ENCODE measurements around the gene CCNJL. TPM values are rescaled to one million over a fixed set of nuclear protein-coding genes. Genes with fewer than 3 reads are reported as not detected.

Gene CCNJL, protein sequence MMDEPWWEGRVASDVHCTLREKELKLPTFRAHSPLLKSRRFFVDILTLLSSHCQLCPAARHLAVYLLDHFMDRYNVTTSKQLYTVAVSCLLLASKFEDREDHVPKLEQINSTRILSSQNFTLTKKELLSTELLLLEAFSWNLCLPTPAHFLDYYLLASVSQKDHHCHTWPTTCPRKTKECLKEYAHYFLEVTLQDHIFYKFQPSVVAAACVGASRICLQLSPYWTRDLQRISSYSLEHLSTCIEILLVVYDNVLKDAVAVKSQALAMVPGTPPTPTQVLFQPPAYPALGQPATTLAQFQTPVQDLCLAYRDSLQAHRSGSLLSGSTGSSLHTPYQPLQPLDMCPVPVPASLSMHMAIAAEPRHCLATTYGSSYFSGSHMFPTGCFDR
- total RNA-seq, result not detected

DNA sequence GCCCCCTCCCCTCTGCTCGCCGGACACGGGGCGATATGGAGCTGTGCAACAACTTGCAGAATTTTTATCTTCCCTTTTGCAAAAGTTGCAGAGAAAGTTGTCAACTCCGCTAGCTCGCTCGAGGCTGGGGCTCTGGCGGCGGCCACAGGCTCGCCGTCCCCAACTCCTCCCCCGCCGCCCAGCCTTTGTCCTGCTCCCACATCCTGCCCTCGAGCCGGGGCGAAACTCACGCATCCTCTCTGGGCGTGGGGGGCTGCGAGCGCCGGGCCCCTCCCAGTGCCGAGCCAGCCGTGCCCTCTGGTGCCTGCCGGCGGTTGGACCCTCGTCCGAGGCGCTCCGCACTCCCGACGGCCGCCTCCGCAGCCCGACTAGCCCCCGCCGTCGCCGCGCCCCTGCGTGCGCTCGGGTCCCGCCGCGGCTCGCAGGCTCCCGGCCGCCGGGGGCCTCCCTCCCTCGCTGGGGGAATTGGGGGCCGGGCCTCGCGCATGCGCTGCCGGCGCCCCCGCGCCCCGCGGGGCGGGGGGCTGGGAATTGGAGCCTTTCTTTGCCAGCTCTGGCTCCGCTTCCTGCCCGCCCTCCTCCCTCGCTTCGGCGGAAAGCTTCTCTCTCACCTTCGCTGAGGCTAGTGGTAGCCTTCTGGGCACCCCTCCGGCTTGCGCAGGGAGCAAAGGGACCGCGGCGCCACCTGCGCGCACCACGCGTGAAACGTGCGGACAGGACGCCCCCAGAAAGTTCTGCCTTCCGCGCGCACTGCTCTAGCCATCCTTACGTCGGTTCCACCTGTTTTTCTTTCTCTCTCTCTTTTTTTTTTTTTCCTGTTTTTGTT lies at the start of gene CCNJL:
Gene CCNJL, minus strand, starts transcription at position 431 of the 826 bp plus-strand sequence. CDS start 641 bp downstream, outside the sequence.
- Mint-ChIP-seq H3K36me3 (ENCODE audit: low read depth) (no peaks in the 10 kb centered on the region), H3K27ac (no peak within 1 kb of the TSS), H3K9me3 (no peaks in the 10 kb centered on the region), H3K4me1 (peaks cover 14% of the 10 kb centered on the region), H3K4me3 (peak within 1 kb of the TSS; percentile 67), H3K27me3 (peaks cover 68% of the 10 kb centered on the region)
- no peak for DNase-seq
- CTCF ChIA-PET, result interaction anchor here (0.6 kb wide), 1 partner anchor 23 kb away, joined by 3 read pairs; no protein-coding TSS in a partner anchor
- POLR2A ChIA-PET, result no interaction called here

DNA sequence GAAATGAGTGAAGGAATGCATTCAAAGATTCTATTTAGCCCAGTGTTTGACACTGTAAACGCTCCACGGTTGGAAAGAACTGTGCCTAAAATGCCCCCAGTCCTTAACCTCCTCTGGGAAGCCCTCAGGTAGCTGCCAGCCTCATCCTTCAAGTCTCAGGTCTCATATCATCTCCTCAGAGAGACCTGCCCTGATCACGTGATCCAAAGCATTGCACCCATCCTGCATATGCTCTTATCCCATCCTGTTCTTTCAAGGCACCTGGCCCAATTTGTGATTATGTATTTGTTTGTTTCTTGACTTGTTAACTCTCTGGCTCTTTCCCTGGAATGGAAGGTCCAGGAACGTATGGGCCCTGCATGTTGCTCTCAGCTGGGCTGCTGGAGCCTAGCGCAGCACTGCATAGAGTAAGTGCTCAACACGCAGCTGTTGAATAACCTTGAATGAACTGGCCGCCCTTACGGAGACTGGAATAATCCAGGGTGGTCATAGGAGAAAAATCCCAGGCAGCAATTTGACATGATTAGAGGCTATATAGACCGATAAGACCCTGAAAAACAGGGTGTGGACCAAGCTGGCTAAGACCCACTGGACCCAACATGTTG lies 49.4 kb upstream of the CCNJL start:
- no peak for DNase-seq
- Mint-ChIP-seq H3K27ac (no peak overlapping the region), H3K27me3 (no peaks in the 10 kb centered on the region), H3K4me3 (no peak overlapping the region), H3K4me1 (no peaks in the 10 kb centered on the region), H3K36me3 (ENCODE audit: low read depth) (no peaks in the 10 kb centered on the region), H3K9me3 (no peaks in the 10 kb centered on the region)
- ChIA-PET CTCF (interaction anchor here (1.2 kb wide), 1 partner anchor 9 kb away, joined by 4 read pairs; the partner anchor contains the start of gene C1QTNF2), POLR2A (no interaction called here)

GRCh38 chr5:160360310-160360709 lies 47.9 kb upstream of the CCNJL start:
- H3K4me1 Mint-ChIP-seq, result no peaks in the 10 kb centered on the region
- H3K9me3 Mint-ChIP-seq, result no peaks in the 10 kb centered on the region
- POLR2A ChIA-PET, result no interaction called here
- no peak overlapping the region for H3K27ac Mint-ChIP-seq
- H3K4me3 Mint-ChIP-seq, result no peak overlapping the region
- no peak for DNase-seq
- no peaks in the 10 kb centered on the region for H3K27me3 Mint-ChIP-seq
- CTCF ChIA-PET, result interaction anchor here (0.7 kb wide), 1 partner anchor 16 kb away, joined by 5 read pairs; no protein-coding TSS in a partner anchor
- H3K36me3 Mint-ChIP-seq (ENCODE audit: low read depth), result no peaks in the 10 kb centered on the region

GRCh38 chr5:160359816-160360215 lies 47.5 kb upstream of the CCNJL start:
- CTCF ChIA-PET, result interaction anchor here (0.7 kb wide), 1 partner anchor 16 kb away, joined by 5 read pairs; no protein-coding TSS in a partner anchor
- Mint-ChIP-seq H3K4me1 (no peaks in the 10 kb centered on the region), H3K9me3 (no peaks in the 10 kb centered on the region), H3K27me3 (no peaks in the 10 kb centered on the region), H3K27ac (no peak overlapping the region), H3K4me3 (no peak overlapping the region), H3K36me3 (ENCODE audit: low read depth) (no peaks in the 10 kb centered on the region)
- POLR2A ChIA-PET, result no interaction called here
- DNase-seq, result no peak

DNA sequence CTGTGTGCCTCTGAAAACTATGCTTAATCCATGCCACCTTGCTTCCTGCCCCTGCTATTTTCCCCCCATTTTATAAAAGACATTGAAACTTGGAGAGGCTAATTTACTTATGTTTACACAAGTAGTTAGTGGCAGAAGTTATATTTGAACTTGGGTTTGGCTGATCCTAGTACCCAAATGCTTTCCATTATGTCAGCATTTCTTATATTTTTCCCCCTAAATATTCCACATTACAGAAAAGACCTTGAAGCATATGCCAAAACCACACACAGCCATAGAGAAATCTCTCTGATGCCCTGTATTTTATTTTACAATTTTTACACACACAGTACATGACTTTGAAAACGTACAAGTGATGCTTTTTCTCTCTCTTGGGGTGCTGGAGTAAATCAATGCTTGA lies 46.9 kb upstream of the CCNJL start:
- H3K27me3 Mint-ChIP-seq, result no peaks in the 10 kb centered on the region
- no peak overlapping the region for H3K4me3 Mint-ChIP-seq
- H3K4me1 Mint-ChIP-seq, result no peaks in the 10 kb centered on the region
- ChIA-PET POLR2A (interaction anchor here (0.6 kb wide), 1 partner anchor 491 kb away, joined by 3 read pairs; no protein-coding TSS in a partner anchor), CTCF (no interaction called here)
- no peak overlapping the region for H3K27ac Mint-ChIP-seq
- no peaks in the 10 kb centered on the region for H3K36me3 Mint-ChIP-seq (ENCODE audit: low read depth)
- H3K9me3 Mint-ChIP-seq, result no peaks in the 10 kb centered on the region
- DNase-seq, result no peak

- Mint-ChIP-seq H3K4me1 (no peaks in the 10 kb centered on the region), H3K9me3 (no peaks in the 10 kb centered on the region), H3K27me3 (no peaks in the 10 kb centered on the region), H3K36me3 (ENCODE audit: low read depth) (no peaks in the 10 kb centered on the region), H3K4me3 (no peak overlapping the region), H3K27ac (no peak overlapping the region)
- ChIA-PET POLR2A (no interaction called here), CTCF (no interaction called here)
- no peak for DNase-seq
Observed at GRCh38 chr5:160357861-160358411, 45.6 kb upstream of the CCNJL start.

GRCh38 chr5:160357394-160357793 lies 45.0 kb upstream of the CCNJL start:
- no peak overlapping the region for H3K27ac Mint-ChIP-seq
- no peak overlapping the region for H3K4me3 Mint-ChIP-seq
- CTCF ChIA-PET, result no interaction called here
- POLR2A ChIA-PET, result no interaction called here
- no peaks in the 10 kb centered on the region for H3K9me3 Mint-ChIP-seq
- no peaks in the 10 kb centered on the region for H3K36me3 Mint-ChIP-seq (ENCODE audit: low read depth)
- DNase-seq, result no peak
- no peaks in the 10 kb centered on the region for H3K27me3 Mint-ChIP-seq
- no peaks in the 10 kb centered on the region for H3K4me1 Mint-ChIP-seq

GRCh38 chr5:160356550-160357347 lies 44.4 kb upstream of the CCNJL start:
- no peaks in the 10 kb centered on the region for H3K36me3 Mint-ChIP-seq (ENCODE audit: low read depth)
- H3K4me3 Mint-ChIP-seq, result no peak overlapping the region
- ChIA-PET POLR2A (no interaction called here), CTCF (interaction anchor here (0.5 kb wide), 1 partner anchor 230 kb away, joined by 3 read pairs; no protein-coding TSS in a partner anchor)
- no peaks in the 10 kb centered on the region for H3K9me3 Mint-ChIP-seq
- no peak for DNase-seq
- no peak overlapping the region for H3K27ac Mint-ChIP-seq
- H3K4me1 Mint-ChIP-seq, result no peaks in the 10 kb centered on the region
- H3K27me3 Mint-ChIP-seq, result no peaks in the 10 kb centered on the region

DNA sequence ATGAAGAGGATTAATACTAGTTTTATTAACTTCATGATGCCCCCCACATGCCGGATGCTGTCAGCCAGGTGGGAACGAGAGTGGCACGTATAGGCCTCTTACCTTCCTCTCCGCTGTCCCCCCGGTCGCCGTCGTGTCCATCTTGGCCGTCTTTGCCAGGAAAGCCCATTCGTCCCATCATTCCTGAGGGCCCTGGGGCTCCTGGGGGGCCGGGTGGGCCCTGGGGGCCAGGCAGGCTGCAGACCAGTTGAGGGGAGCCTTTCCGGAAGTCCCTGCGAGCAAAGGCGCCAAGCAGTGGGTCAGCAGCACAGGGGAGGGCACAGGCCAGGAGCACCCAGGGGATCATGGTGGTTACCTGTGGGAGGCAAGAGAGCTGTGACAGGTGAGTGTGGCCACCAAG lies 42.3 kb upstream of the CCNJL start:
- ChIA-PET CTCF (no interaction called here), POLR2A (no interaction called here)
- no peaks in the 10 kb centered on the region for H3K27me3 Mint-ChIP-seq

GRCh38 chr5:160353379-160353778 lies 41.0 kb upstream of the CCNJL start:
- POLR2A ChIA-PET, result no interaction called here
- CTCF ChIA-PET, result no interaction called here
- no peaks in the 10 kb centered on the region for H3K36me3 Mint-ChIP-seq (ENCODE audit: low read depth)
- H3K4me1 Mint-ChIP-seq, result no peaks in the 10 kb centered on the region
- H3K27ac Mint-ChIP-seq, result no peak overlapping the region
- H3K4me3 Mint-ChIP-seq, result no peak overlapping the region
- no peaks in the 10 kb centered on the region for H3K27me3 Mint-ChIP-seq
- no peak for DNase-seq
- H3K9me3 Mint-ChIP-seq, result no peaks in the 10 kb centered on the region

More for the DNA sequence above, 42.3 kb upstream of the CCNJL start:
- Mint-ChIP-seq H3K27ac (no peak overlapping the region), H3K4me1 (no peaks in the 10 kb centered on the region), H3K9me3 (no peaks in the 10 kb centered on the region), H3K4me3 (no peak overlapping the region), H3K36me3 (ENCODE audit: low read depth) (no peaks in the 10 kb centered on the region)
- DNase-seq, result no peak

- ChIA-PET CTCF (interaction anchor here (1.0 kb wide), 1 partner anchor 17 kb away, joined by 5 read pairs; no protein-coding TSS in a partner anchor), POLR2A (no interaction called here)
- H3K4me1 Mint-ChIP-seq, result no peaks in the 10 kb centered on the region
- H3K4me3 Mint-ChIP-seq, result no peak overlapping the region
- DNase-seq, result no peak
- no peaks in the 10 kb centered on the region for H3K9me3 Mint-ChIP-seq
- no peak overlapping the region for H3K27ac Mint-ChIP-seq
- H3K36me3 Mint-ChIP-seq (ENCODE audit: low read depth), result no peaks in the 10 kb centered on the region
- H3K27me3 Mint-ChIP-seq, result no peaks in the 10 kb centered on the region
Observed at GRCh38 chr5:160352308-160352707, 39.9 kb upstream of the CCNJL start.

- Mint-ChIP-seq H3K9me3 (no peaks in the 10 kb centered on the region), H3K4me1 (no peaks in the 10 kb centered on the region), H3K27me3 (no peaks in the 10 kb centered on the region), H3K36me3 (ENCODE audit: low read depth) (no peaks in the 10 kb centered on the region), H3K4me3 (no peak overlapping the region), H3K27ac (no peak overlapping the region)
- ChIA-PET CTCF (no interaction called here), POLR2A (interaction anchor here (0.6 kb wide), 1 partner anchor 20 kb away, joined by 3 read pairs; no protein-coding TSS in a partner anchor)
- no peak for DNase-seq
Observed at GRCh38 chr5:160349935-160350303, 37.6 kb upstream of the CCNJL start.
